ENCODE results near the gene KDM8. TPM values are rescaled to one million over a fixed set of nuclear protein-coding genes. Genes with fewer than 3 reads are reported as not detected.

Gene KDM8
- total and polyA plus RNA-seq, 2 donors (not counting 1 experiment from before 2014, with no cell fraction given): 7.5 to 37.4 TPM

- POLR2A ChIA-PET: interaction anchor here (0.7 to 2.1 kb wide), 5 partner anchors 19 to 132 kb away, joined by 3 to 16 read pairs (median 9); no protein-coding TSS in a partner anchor
- DNase-seq: no peak
- Histone ChIP-seq H2AFZ (ENCODE audit: insufficient read depth, low read depth, low read length, poor library complexity, severe bottlenecking) (peak overlapping the region; percentile 39), H3K27ac (ENCODE audit: low read length in 2 of 2) (peak overlapping the region; percentile 91 to 92), H3K4me3 (ENCODE audit: control extremely low read depth in 1 of 5, extremely low read depth in 1 of 5, insufficient read depth in 1 of 5, low read depth in 2 of 5, low read length in 4 of 5) (peak overlapping the region in 1 of 5 experiments; percentile 48), H3K9ac (ENCODE audit: low read length) (peak overlapping the region; percentile 21), H3K79me2 (ENCODE audit: control insufficient read depth, insufficient read depth, low read length) (peaks cover 37% of the 10 kb centered on the region), H3K4me1 (ENCODE audit: control insufficient read depth in 2 of 2, insufficient read depth in 2 of 2, low read length in 2 of 2) (peaks cover 77 to 88% of the 10 kb centered on the region in 2 donors), H3K27me3 (replicated peaks in 1 of 4; ENCODE audit: control extremely low read depth in 1 of 4, control insufficient read depth in 3 of 4, insufficient read depth in 4 of 4, low read length in 3 of 4) (no peaks in the 10 kb centered on the region), H3K4me2 (replicated peaks; ENCODE audit: low read depth, low read length, poor library complexity, severe bottlenecking) (peak overlapping the region; percentile 75), H3K9me3 (ENCODE audit: control extremely low read depth in 1 of 3, control insufficient read depth in 2 of 3, insufficient read depth in 1 of 3, low read length in 2 of 3) (no peaks in the 10 kb centered on the region), H4K20me1 (ENCODE audit: control insufficient read depth, insufficient read depth, low read length, poor library complexity, severe bottlenecking) (no peaks in the 10 kb centered on the region), H3K36me3 (replicated peaks in 1 of 2; ENCODE audit: control extremely low read depth in 1 of 2, control insufficient read depth in 1 of 2, extremely low read depth in 1 of 2, insufficient read depth in 2 of 2, low read length in 1 of 2) (peaks cover 0 to 20% of the 10 kb centered on the region in 2 experiments)
- H3K27ac Mint-ChIP-seq: peak overlapping the region; percentile 93
- H3K4me1 Mint-ChIP-seq: peaks cover 79% of the 10 kb centered on the region
- H3K27me3 Mint-ChIP-seq: no peaks in the 10 kb centered on the region
- intact Hi-C loops (cut with micrococcal nuclease): loop anchor here (1.0 to 2.0 kb wide), 5 partner anchors 33 to 221 kb away; partner anchors contain the start of genes IL21R and NSMCE1
- 90% methylated on average over 8 of the region's 8 CpGs for WGBS (ENCODE audit: insufficient coverage)
- TF ChIP-seq EZH2 (IDR thresholded peaks at IDR 0.05; ENCODE audit: borderline replicate concordance, insufficient read depth, low read depth, low read length, poor library complexity, severe bottlenecking) (no peak), CTCF (IDR thresholded peaks at IDR 0.05) (no peak)
- no peak for ATAC-seq (ENCODE audit: low read depth)
- peak overlapping the region; percentile 81 for H3K4me3 Mint-ChIP-seq
- H3K9me3 Mint-ChIP-seq (ENCODE audit: insufficient read depth): no peaks in the 10 kb centered on the region
- CTCF ChIA-PET: interaction anchor here (1.1 to 10.0 kb wide), 26 partner anchors 9 to 223 kb away, joined by 4 to 172 read pairs (median 14); partner anchors contain the start of gene KDM8
Observed at GRCh38 chr16:27235938-27236245, 32.6 kb downstream of the KDM8 start.

- ChIA-PET POLR2A (interaction anchor here (0.5 to 1.7 kb wide), 10 partner anchors 18 to 1476 kb away, joined by 3 to 6 read pairs (median 4); partner anchors contain the start of gene KDM8), CTCF (interaction anchor here (0.8 to 10.0 kb wide), 14 partner anchors 8 to 217 kb away, joined by 3 to 172 read pairs (median 10); no protein-coding TSS in a partner anchor)
- ATAC-seq (ENCODE audit: low read depth) (no peak), DNase-seq (no peak)
- no peaks in the 10 kb centered on the region for H3K27me3 Mint-ChIP-seq
- peaks cover 41% of the 10 kb centered on the region for H3K79me2 ChIP-seq (ENCODE audit: control insufficient read depth, insufficient read depth, low read length)
- H3K27ac ChIP-seq (ENCODE audit: low read length in 2 of 2): peak overlapping the region; percentile 91 to 92
- intact Hi-C loops (cut with micrococcal nuclease): loop anchor here (1.0 to 2.0 kb wide), 2 partner anchors 18 to 32 kb away; partner anchors contain the start of gene NSMCE1
- peaks cover 0 to 27% of the 10 kb centered on the region in 2 experiments for H3K36me3 ChIP-seq (replicated peaks in 1 of 2; ENCODE audit: control extremely low read depth in 1 of 2, control insufficient read depth in 1 of 2, extremely low read depth in 1 of 2, insufficient read depth in 2 of 2, low read length in 1 of 2)
- 55% methylated on average over 1 of the region's 8 CpGs for WGBS (ENCODE audit: insufficient coverage)
- peak overlapping the region; percentile 98 for H3K27ac Mint-ChIP-seq
- peak overlapping the region in 1 of 5 experiments; percentile 54 for H3K4me3 ChIP-seq (ENCODE audit: control extremely low read depth in 1 of 5, extremely low read depth in 1 of 5, insufficient read depth in 1 of 5, low read depth in 2 of 5, low read length in 4 of 5)
- peak overlapping the region; percentile 75 for H3K4me2 ChIP-seq (replicated peaks; ENCODE audit: low read depth, low read length, poor library complexity, severe bottlenecking)
- no peaks in the 10 kb centered on the region for H3K9me3 Mint-ChIP-seq (ENCODE audit: insufficient read depth)
- H3K9ac ChIP-seq (ENCODE audit: low read length): peak overlapping the region; percentile 40
- TF ChIP-seq EZH2 (IDR thresholded peaks at IDR 0.05; ENCODE audit: borderline replicate concordance, insufficient read depth, low read depth, low read length, poor library complexity, severe bottlenecking) (no peak), CTCF (IDR thresholded peaks at IDR 0.05) (no peak)
- H3K4me3 Mint-ChIP-seq: peak overlapping the region; percentile 91
- no peaks in the 10 kb centered on the region for H3K9me3 ChIP-seq (ENCODE audit: control extremely low read depth in 1 of 3, control insufficient read depth in 2 of 3, insufficient read depth in 1 of 3, low read length in 2 of 3)
- peak overlapping the region; percentile 82 for H2AFZ ChIP-seq (ENCODE audit: insufficient read depth, low read depth, low read length, poor library complexity, severe bottlenecking)
- peaks cover 69 to 80% of the 10 kb centered on the region in 2 donors for H3K4me1 ChIP-seq (ENCODE audit: control insufficient read depth in 2 of 2, insufficient read depth in 2 of 2, low read length in 2 of 2)
- H3K27me3 ChIP-seq (replicated peaks in 1 of 4; ENCODE audit: control extremely low read depth in 1 of 4, control insufficient read depth in 3 of 4, insufficient read depth in 4 of 4, low read length in 3 of 4): no peaks in the 10 kb centered on the region
- H3K4me1 Mint-ChIP-seq: peaks cover 73% of the 10 kb centered on the region
- H4K20me1 ChIP-seq (ENCODE audit: control insufficient read depth, insufficient read depth, low read length, poor library complexity, severe bottlenecking): no peaks in the 10 kb centered on the region
Observed at GRCh38 chr16:27236635-27237218, 33.4 kb downstream of the KDM8 start.
